ENCODE data around the gene EIF4G3. TPM values are rescaled to one million over a fixed set of nuclear protein-coding genes. Genes with fewer than 3 reads are reported as not detected.

The EIF4G3 gene
- total RNA-seq, 1 experiment from 2014 or later = 23.2 TPM

- no peak for DNase-seq (ENCODE audit: low spot score)
Measured at GRCh38 chr1:20996554-20996953, 180.1 kb downstream of the EIF4G3 start.

GRCh38 chr1:20993716-20994575, 182.8 kb downstream of the EIF4G3 start:
- DNase-seq (ENCODE audit: low spot score) = no peak

GRCh38 chr1:20992322-20993056, 184.2 kb downstream of the EIF4G3 start:
- DNase-seq (ENCODE audit: low spot score) = no peak

- no peak for DNase-seq (ENCODE audit: low spot score)
Measured at GRCh38 chr1:20988943-20989342, 187.8 kb downstream of the EIF4G3 start.

- no peak for DNase-seq (ENCODE audit: low spot score)
Measured at GRCh38 chr1:20987831-20988825, 188.6 kb downstream of the EIF4G3 start.

- DNase-seq (ENCODE audit: low spot score) = no peak
Measured at GRCh38 chr1:20983297-20983889, 193.3 kb downstream of the EIF4G3 start.

GRCh38 chr1:20982316-20982715, 194.4 kb downstream of the EIF4G3 start:
- DNase-seq (ENCODE audit: low spot score) = no peak

GRCh38 chr1:20981915-20982314, 194.8 kb downstream of the EIF4G3 start:
- DNase-seq (ENCODE audit: low spot score) = peak; percentile 1

- DNase-seq (ENCODE audit: low spot score) = no peak
Measured at GRCh38 chr1:20980051-20980450, 196.6 kb downstream of the EIF4G3 start.

- no peak for DNase-seq (ENCODE audit: low spot score)
Measured at GRCh38 chr1:20978413-20978812, 198.3 kb downstream of the EIF4G3 start.

- DNase-seq (ENCODE audit: low spot score) = no peak
Measured at GRCh38 chr1:20975668-20976067, 201.0 kb downstream of the EIF4G3 start.

GRCh38 chr1:20974951-20975350, 201.7 kb downstream of the EIF4G3 start:
- DNase-seq (ENCODE audit: low spot score) = no peak

- DNase-seq (ENCODE audit: low spot score) = no peak
Measured at GRCh38 chr1:20974069-20974468, 202.6 kb downstream of the EIF4G3 start.

GRCh38 chr1:20972855-20973254, 203.8 kb downstream of the EIF4G3 start:
- DNase-seq (ENCODE audit: low spot score) = no peak

- DNase-seq (ENCODE audit: low spot score) = peak; percentile 0
Measured at GRCh38 chr1:20964540-20965484, 211.9 kb downstream of the EIF4G3 start.

- DNase-seq (ENCODE audit: low spot score) = no peak
Measured at GRCh38 chr1:20962576-20963258, 214.0 kb downstream of the EIF4G3 start.

- DNase-seq (ENCODE audit: low spot score) = no peak
Measured at GRCh38 chr1:20958430-20958829, 218.3 kb downstream of the EIF4G3 start.

GRCh38 chr1:20956272-20956671, 220.4 kb downstream of the EIF4G3 start:
- no peak for DNase-seq (ENCODE audit: low spot score)

GRCh38 chr1:20950679-20951078, 226.0 kb downstream of the EIF4G3 start:
- DNase-seq (ENCODE audit: low spot score) = no peak
